T-helper 1 cell (primary cell): ENCODE data around the gene UNC5A.

Source experiments
- DNase-seq, 5 donors: peaks; one replicate each; pipeline ENCODE4 v3.0.0-alpha.2; 2012 to 2020

The UNC5A gene

DNA sequence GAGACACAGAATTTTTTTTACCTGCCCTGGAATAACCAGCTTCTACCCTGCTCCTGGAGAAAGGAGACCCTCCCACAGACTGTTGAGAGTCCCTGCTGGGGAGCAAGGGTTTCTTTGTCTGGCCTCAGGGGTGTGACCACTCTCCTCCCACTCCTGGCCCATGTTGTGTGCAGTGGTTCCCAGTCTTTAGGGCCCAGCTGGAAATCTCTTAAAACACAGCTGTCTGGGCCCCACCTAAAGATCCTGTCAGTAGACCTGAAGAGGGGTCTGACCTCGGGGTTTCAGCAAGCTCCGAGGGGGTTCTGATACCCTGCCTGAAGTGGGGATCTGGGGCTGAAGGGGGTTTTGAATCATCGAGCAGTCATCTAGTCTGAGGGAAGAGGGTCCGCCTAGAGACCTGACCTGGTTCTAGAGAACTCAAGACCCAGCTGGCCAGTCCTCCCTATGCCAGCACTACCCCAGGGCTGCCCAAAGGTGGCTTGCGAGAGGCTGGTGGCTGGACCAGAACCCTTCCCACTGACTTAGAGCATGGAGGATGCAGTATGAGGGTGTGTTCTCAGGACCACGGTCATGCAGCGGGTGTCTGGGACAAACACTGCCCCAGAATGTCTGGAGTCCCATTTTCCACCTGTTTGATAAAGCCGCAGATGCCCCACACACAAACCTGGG, 8.1 kb upstream of the UNC5A start:
- DNase-seq, result no peak

DNA sequence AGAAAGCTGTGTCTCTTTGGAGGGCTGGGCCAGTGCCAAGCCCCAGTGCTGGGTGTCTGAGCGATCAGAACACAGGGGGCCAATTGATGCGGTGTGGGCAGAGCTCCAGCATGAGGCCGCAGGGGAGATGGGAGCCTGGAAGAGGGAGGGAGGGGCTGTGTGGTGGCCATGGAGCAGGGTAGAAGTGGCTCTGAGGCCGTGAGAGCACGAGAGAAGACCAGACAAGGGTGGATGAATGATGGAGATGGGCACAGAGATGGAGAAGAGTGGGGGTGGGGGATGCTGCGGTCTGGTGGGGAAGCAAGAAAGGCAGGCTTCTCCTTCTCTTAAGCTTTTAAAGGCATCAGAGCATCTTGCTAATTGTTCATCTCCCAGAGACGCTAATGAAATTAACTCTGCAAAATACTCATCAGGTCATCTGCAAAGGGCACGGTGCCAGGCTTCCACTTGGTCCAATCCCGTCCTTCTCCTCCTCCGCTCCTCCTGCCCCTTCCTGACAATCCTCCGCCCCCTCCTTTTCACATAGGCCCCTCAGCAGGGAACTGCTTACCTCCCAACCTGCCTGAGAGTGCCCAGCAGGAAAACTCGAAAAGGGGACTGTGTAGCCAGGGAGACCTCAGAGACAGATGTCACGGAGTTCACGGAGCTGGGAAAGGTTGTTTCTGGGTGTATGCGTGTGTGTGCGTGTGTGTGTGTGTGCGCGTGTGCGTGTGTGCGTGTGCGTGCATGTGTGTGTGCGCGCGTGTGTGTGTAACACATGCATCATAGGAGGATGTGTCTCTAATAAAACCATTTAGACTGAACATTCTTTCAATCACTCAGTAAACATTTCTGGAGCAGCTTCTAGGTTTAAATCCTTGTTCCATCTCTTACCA, 7.1 kb upstream of the UNC5A start:
- no peak for DNase-seq

GRCh38 chr5:176803943-176804498, 6.3 kb upstream of the UNC5A start:
- no peak for DNase-seq

- DNase-seq, result no peak
Measured at GRCh38 chr5:176806137-176806536, 4.2 kb upstream of the UNC5A start.

DNA sequence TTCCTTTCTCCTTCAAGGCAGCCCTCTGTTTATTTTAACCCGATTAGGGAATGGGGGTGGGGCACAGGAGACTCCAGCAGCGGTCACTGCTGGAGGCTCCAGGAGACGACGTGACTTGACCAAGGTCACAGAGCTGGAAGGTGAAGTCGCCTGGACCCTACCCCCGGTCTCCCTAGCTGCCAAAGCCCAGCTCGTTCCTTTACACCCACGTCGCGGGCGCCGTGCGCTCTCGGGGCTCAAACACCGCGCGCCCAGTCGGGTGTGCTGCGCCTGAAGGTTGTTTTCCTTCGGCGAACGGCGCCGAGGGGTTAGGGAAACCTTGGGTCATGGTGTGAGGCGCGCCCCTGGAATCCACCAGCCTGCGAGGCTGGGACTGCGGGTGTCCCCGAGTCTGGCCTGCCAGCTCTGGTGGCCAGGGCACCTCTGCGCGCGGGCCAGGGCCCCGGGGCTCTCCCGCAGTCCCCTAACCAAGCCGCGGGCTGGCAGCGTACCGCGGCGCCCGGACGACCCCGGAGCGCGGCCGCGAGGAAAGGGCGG, 747 bp upstream of the UNC5A start:
- DNase-seq, result no peak

- DNase-seq, result no peak
Measured at GRCh38 chr5:176810687-176811501, 535 bp downstream of the UNC5A start.

DNA sequence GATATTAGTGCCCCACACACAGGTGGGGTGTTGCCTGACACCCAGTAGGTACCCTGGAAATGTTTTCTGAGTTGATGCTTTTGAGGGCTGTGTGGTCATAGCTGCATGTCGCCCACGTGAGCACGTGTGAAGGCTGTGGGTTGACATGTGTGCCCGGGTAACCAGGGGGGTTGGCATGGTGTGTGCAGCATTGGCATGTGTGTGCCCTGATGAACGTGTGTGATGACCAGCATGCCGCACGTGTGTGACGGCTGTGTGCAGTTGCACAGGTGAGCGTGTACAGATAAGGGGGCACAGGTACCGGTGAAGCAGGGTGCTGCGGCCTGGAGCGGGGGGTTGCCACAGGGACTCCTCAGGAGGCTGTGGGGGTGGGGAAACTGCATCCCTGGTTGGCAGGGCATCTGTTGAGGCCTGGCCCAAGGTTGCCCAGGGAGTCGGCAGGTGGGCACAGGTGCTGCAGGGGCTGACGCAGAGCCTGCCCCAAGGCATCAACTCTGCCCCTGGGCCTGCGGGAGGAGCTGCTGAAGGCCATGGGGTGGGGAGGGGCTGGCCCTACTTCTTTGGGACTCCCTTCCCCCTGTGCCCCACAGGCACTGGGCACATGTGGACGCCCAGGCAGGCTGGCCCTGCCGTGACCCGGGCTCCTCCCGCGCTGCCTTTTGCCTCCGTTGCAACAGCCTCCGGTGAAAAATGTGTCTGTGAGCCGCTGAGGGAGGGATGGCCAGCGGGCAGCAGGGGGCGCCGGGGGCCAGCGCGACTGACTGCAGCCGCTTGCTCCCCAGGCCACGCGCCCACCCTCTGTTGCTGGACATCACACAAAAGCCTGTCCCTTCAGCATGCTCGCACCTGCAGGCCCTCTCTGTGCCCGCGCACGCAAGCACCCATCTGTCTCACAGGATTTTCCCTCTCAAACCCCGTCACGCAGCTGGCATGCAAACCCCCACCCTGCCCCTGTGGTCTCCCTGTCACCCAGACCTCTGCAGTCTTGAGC, 2.2 kb downstream of the UNC5A start:
- no peak for DNase-seq

DNA sequence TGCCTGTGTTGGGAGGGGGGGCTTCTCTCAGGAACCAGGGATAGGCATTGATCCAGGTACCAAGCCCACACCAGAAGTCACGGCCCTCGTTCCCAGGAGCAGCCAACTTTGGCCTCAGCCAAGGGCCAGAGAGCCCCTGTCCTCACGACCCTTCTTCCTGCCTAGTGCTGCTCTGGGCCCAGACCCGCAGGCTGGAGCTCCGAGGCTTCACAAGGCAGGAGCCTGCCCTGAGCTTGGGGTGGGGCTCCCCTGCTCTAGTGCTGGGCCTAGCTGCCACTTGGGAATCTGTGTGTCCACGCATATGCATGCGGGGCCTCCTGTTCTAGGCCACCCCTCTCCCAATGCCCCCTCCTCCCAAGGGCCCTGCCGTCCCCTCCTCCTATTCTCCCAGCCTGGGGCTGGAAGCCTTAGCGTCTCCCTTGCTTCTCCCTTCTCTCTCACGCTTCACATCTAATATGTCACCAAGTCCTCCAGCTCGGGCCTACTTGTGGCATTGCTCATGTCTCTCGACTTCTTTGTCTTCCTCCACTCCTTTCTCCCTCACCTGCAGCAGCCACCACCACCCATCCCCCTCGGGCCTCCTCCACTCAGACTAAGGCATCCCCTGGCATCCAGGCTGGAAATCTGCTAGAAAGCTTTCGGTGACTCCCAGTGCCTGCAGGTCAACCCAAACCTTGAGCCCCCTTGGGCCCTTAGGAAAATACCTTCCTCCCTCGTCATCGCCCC, 3.4 kb downstream of the UNC5A start:
- no peak for DNase-seq

- no peak for DNase-seq
Measured at GRCh38 chr5:176814313-176814685, 3.9 kb downstream of the UNC5A start.

- no peak for DNase-seq
Measured at GRCh38 chr5:176814836-176815438, 4.6 kb downstream of the UNC5A start.

DNA sequence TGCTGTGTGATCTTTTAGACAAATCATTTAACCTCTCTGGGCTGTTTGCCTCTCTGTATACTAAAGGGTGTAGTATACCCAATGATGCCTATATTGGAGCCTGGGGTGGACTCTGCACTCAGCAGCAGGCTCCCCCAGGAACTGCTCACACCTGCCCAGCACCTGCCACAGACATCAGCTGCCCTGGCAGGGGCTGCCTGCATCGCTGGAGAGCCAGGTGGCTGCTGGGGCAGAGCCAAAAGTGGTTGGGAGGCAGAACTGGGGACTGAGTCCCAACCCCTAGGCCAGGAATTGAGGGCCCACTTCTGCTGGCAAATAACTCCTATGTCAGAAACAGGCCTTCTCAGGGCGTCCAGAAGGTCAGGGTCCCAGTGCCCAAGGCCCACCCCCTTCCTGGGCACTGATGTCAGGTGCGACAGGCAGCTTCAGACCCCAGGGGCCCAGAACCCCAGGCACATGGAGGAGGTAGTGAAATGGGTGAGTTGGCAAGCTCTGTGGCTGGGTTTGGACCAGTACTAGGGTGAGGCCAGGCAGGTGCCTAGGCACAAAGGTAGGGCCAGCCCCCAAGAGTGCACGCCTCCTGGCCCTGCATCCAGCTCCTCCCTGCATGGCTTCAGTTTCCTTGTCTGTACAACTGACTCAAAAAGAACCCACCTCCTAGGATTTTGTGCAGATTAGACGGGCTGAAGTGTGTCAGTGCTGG, 5.8 kb downstream of the UNC5A start:
- no peak for DNase-seq

DNA sequence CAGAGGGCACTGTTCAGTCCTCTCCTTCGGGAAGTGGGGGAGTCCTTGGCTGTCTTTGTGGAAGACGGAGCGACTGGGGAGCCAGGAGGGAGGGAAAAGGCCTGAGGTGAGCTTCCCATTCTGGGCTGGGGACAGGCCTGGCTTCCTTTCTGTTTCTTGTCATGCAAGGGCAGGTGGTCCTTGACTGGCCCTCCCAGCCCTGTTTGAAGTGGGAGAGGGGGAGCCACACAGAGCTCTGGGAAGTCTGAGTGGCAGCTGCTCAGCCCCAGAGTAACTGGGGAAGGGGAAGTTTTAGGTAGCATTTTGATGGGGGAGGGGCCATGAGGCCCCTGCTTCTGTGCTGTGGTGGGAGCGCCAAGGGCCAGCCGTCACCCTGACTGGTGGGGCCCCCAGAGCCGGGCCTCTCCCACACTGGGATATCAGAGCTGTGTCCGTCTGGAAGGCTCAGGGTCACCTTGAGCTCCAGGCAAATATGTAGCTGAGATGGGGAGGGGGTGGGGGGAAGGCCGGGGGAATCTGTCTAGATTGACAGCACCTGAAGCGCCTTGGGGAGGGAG, 6.5 kb downstream of the UNC5A start:
- DNase-seq, result no peak

DNA sequence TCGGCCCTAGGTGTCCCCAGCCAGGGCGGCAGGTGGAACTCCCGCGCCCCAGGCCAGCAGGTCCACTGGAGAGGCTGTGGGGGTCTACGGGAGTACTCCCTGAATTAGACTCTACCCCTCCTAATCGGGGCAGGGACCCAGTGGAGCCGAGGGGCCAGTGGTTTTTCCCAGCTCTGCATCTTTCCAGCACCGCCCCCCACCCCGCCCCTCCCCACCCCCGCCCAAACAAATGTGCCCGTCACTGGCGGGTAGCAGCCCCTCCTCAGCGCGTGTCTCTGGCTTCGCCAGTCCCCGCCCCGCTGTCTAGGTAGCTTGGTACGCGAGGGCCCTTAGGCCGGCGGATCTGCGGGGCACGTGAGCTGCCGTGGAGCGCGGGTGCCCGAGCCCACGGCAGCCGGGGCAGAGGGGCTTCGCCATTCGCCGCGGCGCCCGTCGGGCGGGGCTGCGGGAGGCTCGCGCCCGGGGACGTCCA, 7.0 kb downstream of the UNC5A start:
- DNase-seq, result no peak

DNA sequence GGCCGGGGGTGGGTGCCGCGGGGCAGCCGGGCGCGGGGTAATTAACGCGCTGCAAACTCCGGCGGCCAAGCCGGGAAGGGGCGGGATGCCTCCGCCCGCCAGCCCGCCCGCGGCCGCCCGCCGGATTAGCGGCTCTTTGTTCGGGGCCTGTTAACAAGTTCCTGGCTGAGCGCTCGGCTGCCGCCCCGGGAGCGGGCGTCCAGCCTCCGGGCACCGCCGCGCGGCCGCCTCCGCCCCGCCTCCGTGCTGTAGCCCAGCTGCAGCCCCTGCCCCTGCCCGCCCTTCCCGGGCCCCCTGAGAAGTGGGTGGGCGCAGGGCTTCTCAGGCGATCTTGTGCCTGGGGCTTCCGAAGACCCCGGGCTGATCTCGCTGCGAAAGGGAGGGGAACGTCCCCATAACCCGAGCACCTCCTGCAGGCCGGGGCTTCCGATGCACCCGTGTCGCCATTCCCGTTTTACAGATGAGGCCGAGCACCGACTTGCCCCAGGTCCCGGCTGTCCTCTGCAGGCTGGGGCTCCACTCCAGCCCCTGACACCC, 7.5 kb downstream of the UNC5A start:
- DNase-seq, result no peak

DNA sequence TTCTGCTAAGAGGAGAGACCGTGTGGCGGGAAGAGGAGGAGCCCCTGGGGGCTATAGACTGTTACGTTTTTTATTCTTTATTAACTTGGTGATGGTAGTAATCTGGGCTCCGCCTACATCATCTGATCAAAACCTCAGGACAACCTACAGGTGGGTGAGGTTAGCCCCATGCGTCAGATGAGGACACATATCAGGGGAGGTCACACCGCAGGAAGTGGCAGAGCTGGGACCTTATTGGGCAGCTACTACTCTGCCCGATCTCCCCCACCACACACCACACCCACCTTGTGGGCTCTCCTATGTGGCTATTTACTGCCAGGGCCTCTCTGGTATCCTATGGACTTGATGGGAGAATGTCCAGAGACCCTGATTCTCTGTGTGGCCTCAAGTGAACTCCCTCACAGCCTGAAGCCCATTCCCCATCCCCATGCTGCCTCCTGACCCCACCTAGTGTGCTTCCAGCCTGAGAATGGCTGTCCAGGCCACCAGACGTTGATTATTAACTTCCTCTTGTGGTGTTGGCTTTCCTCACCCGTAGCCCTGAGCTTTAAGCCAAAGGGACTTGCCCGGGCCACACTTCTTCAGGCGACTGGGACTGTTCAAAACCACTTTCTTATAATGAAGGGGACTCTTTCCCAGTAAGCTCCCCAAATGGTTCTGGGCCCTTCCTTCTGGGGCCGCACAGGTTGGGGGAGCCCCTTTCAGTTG, 8.2 kb downstream of the UNC5A start:
- DNase-seq, result no peak

DNA sequence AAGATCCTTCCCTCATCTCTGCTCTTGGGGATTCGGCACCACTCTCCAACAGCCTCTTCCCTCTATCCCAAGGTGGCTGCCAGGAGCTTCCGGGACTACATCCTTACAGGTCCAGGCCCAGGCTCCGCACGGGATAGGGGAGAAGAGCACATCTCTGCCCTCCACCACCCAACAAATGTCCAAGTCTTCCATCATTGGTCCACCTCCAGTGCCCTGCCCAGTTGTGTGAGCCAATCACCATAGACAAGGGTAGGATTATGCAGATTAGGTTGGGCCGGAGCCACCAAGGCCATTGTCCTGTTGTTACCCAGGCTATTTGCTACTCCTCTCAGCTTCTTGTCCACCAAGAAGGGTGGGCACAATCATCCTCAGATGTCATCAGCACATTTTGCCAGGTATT, 9.1 kb downstream of the UNC5A start:
- DNase-seq, result no peak

- no peak for DNase-seq
Measured at GRCh38 chr5:176820937-176821336, 10.6 kb downstream of the UNC5A start.

GRCh38 chr5:176821441-176821840, 11.1 kb downstream of the UNC5A start:
- no peak for DNase-seq
